ENCODE data around the gene EGR4. TPM values are rescaled to one million over a fixed set of nuclear protein-coding genes. Genes with fewer than 3 reads are reported as not detected.

The EGR4 gene
- total and polyA plus RNA-seq, 5 experiments from 2014 or later: not detected

GRCh38 chr2:73253901-73254300 lies 39.4 kb downstream of the EGR4 start:
- Mint-ChIP-seq H3K9me3 (no peaks in the 10 kb centered on the region), H3K36me3 (peaks cover 0 to 58% (median 9%) of the 10 kb centered on the region in 3 donors), H3K27ac (peak overlapping the region in 3 of 10 donors; percentile 29 to 48 (median 29)), H3K4me1 (peaks cover 6 to 13% (median 9%) of the 10 kb centered on the region in 4 donors), H3K27me3 (no peaks in the 10 kb centered on the region), H3K4me3 (no peak overlapping the region)
- no peak for ATAC-seq
- DNase-seq: no peak
- POLR2A ChIA-PET: interaction anchor here (0.6 kb wide), 1 partner anchor 925 kb away, joined by 3 read pairs; no protein-coding TSS in a partner anchor

GRCh38 chr2:73253400-73253799 lies 39.9 kb downstream of the EGR4 start:
- POLR2A ChIA-PET: interaction anchor here (0.6 kb wide), 1 partner anchor 926 kb away, joined by 3 read pairs; no protein-coding TSS in a partner anchor
- Mint-ChIP-seq H3K36me3 (peaks cover 0 to 61% (median 9%) of the 10 kb centered on the region in 3 donors), H3K4me1 (peaks cover 5 to 13% (median 9%) of the 10 kb centered on the region in 4 donors), H3K9me3 (no peaks in the 10 kb centered on the region), H3K4me3 (no peak overlapping the region), H3K27ac (peak overlapping the region in 2 of 10 donors; percentile 37 to 47), H3K27me3 (no peaks in the 10 kb centered on the region)
- no peak for DNase-seq
- no peak for ATAC-seq

GRCh38 chr2:73252238-73253027 lies 40.9 kb downstream of the EGR4 start:
- Mint-ChIP-seq H3K36me3 (peaks cover 0 to 70% (median 12%) of the 10 kb centered on the region in 3 donors), H3K27me3 (no peaks in the 10 kb centered on the region), H3K27ac (peak overlapping the region in 1 of 10 donors; percentile 53), H3K9me3 (no peaks in the 10 kb centered on the region), H3K4me1 (peaks cover under 1 to 11% (median 4%) of the 10 kb centered on the region in 4 donors), H3K4me3 (no peak overlapping the region)
- ATAC-seq: no peak
- DNase-seq: no peak
- POLR2A ChIA-PET: no interaction called here

DNA sequence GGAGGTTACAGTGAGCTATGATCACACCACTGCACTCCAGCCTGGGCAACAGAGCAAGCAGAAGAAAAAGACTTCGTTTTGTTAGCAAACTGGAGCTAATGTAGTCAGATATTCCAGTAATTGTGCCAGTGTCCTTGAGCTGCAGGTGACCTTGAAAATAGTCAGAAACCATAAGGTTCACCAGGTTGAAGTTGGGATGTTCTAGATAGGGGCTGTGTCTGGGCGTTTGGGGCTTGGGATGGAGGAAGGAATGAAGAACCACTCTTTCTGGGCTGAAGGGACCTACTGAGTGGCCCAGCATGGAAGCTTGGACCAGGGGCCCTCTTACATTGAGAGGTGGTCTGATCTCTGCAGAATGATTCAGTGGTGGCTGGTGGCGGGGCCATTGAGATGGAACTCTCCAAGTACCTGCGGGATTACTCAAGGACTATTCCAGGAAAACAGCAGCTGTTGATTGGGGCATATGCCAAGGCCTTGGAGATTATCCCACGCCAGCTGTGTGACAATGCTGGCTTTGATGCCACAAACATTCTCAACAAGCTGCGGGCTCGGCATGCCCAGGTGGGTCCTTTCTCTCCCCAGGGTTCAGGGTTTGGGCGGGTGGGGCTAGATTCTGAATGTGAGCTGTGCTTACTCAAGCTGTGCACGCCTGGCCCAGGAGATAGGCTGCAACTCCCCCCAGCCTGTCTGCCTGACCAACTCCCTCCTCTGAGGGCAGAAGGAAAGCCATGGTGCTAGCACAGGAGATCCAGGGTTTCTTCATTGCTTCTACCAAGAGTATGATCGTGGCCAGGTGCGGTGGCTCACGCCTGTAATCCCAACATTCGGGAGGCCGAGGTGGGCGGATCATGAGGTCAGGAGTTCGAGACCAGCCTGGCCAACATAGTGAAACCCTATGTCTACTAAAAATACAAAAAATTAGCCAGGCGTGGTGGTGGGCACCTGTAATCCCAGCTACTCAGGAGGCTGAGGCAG lies 42.2 kb downstream of the EGR4 start:
- DNase-seq (no peak), ATAC-seq (no peak)
- Mint-ChIP-seq H3K4me3 (no peak overlapping the region), H3K4me1 (peaks cover 0 to 13% (median 4%) of the 10 kb centered on the region in 4 donors), H3K27ac (peak overlapping the region in 3 of 10 donors; percentile 34 to 65 (median 62)), H3K27me3 (no peaks in the 10 kb centered on the region), H3K36me3 (peaks cover 0 to 83% (median 20%) of the 10 kb centered on the region in 3 donors), H3K9me3 (no peaks in the 10 kb centered on the region)
- POLR2A ChIA-PET: interaction anchor here (0.7 kb wide), 1 partner anchor 33 kb away, joined by 3 read pairs; the partner anchor contains the start of gene FBXO41

- peaks cover 0 to 15% (median 7%) of the 10 kb centered on the region in 4 donors for H3K4me1 Mint-ChIP-seq
- no peak for ATAC-seq
- peak overlapping the region in 4 of 10 donors; percentile 43 to 53 (median 48) for H3K27ac Mint-ChIP-seq
- H3K9me3 Mint-ChIP-seq: no peaks in the 10 kb centered on the region
- POLR2A ChIA-PET: no interaction called here
- peaks cover 0 to 98% (median 28%) of the 10 kb centered on the region in 3 donors for H3K36me3 Mint-ChIP-seq
- H3K4me3 Mint-ChIP-seq: no peak overlapping the region
- DNase-seq: no peak
- H3K27me3 Mint-ChIP-seq: no peaks in the 10 kb centered on the region
Measured at GRCh38 chr2:73249636-73250035, 43.7 kb downstream of the EGR4 start.

- no peak overlapping the region for H3K4me3 Mint-ChIP-seq
- no peak for DNase-seq
- H3K27ac Mint-ChIP-seq: peak overlapping the region in 7 of 10 donors; percentile 5 to 80 (median 52)
- peaks cover 0 to 20% (median 8%) of the 10 kb centered on the region in 4 donors for H3K4me1 Mint-ChIP-seq
- POLR2A ChIA-PET: no interaction called here
- ATAC-seq: no peak
- no peaks in the 10 kb centered on the region for H3K27me3 Mint-ChIP-seq
- H3K9me3 Mint-ChIP-seq: no peaks in the 10 kb centered on the region
- H3K36me3 Mint-ChIP-seq: peaks cover 0 to 97% (median 35%) of the 10 kb centered on the region in 3 donors
Measured at GRCh38 chr2:73246850-73247249, 46.5 kb downstream of the EGR4 start.

GRCh38 chr2:73244580-73244979 lies 48.8 kb downstream of the EGR4 start:
- peak overlapping the region in 2 of 10 donors; percentile 3 to 49 for H3K27ac Mint-ChIP-seq
- ATAC-seq (no peak), DNase-seq (no peak)
- H3K4me3 Mint-ChIP-seq: no peak overlapping the region
- H3K36me3 Mint-ChIP-seq: peaks cover 0 to 97% (median 28%) of the 10 kb centered on the region in 3 donors
- no peaks in the 10 kb centered on the region for H3K9me3 Mint-ChIP-seq
- peaks cover 4 to 28% (median 8%) of the 10 kb centered on the region in 4 donors for H3K4me1 Mint-ChIP-seq
- no peaks in the 10 kb centered on the region for H3K27me3 Mint-ChIP-seq
- POLR2A ChIA-PET: interaction anchor here (0.7 kb wide), 1 partner anchor 152 kb away, joined by 3 read pairs; no protein-coding TSS in a partner anchor

- Mint-ChIP-seq H3K27ac (peak overlapping the region in 3 of 10 donors; percentile 34 to 49 (median 49)), H3K36me3 (peaks cover 0 to 96% (median 26%) of the 10 kb centered on the region in 3 donors), H3K9me3 (no peaks in the 10 kb centered on the region), H3K27me3 (no peaks in the 10 kb centered on the region), H3K4me1 (peaks cover 7 to 34% (median 11%) of the 10 kb centered on the region in 4 donors), H3K4me3 (no peak overlapping the region)
- ATAC-seq (no peak), DNase-seq (no peak)
- POLR2A ChIA-PET: interaction anchor here (0.7 kb wide), 1 partner anchor 152 kb away, joined by 3 read pairs; no protein-coding TSS in a partner anchor
Measured at GRCh38 chr2:73243884-73244570, 49.3 kb downstream of the EGR4 start.

Other genes starting within 250 kb of the EGR4 start
- 10 to 100 TPM; 17.1 to 20.0 TPM for gene SFXN5, start 221.8 kb downstream of the EGR4 start, total RNA-seq
- 1 to 10 TPM; 1.7 to 3.5 (median 2.6) TPM for gene SFXN5, start 221.8 kb downstream of the EGR4 start, polyA plus RNA-seq
- gene RAB11FIP5, start 180.6 kb downstream of the EGR4 start, total RNA-seq: 10 to 100 TPM in 1 of 2 experiments, 1 to 10 TPM in 1; 7.4 to 11.3 TPM
- 1 to 10 TPM; 4.0 to 7.0 (median 4.3) TPM for gene RAB11FIP5, start 180.6 kb downstream of the EGR4 start, polyA plus RNA-seq
- not detected for gene NOTO, start 91.0 kb downstream of the EGR4 start, total RNA-seq
- gene NOTO, start 91.0 kb downstream of the EGR4 start, polyA plus RNA-seq: not detected
- gene SMYD5, start 79.3 kb downstream of the EGR4 start, total RNA-seq: 10 to 100 TPM; 51.2 to 56.3 TPM
- gene SMYD5, start 79.3 kb downstream of the EGR4 start, polyA plus RNA-seq: 10 to 100 TPM; 22.7 to 28.3 (median 25.3) TPM
- gene PRADC1, start 60.3 kb downstream of the EGR4 start, total RNA-seq: 10 to 100 TPM in 1 of 2 experiments, 1 to 10 TPM in 1; 7.8 to 10.7 TPM
- 10 to 100 TPM; 26.1 to 38.8 (median 27.6) TPM for gene PRADC1, start 60.3 kb downstream of the EGR4 start, polyA plus RNA-seq
- 100 to 1,000 TPM; 206 to 217 TPM for gene CCT7, start 59.2 kb downstream of the EGR4 start, total RNA-seq
- gene CCT7, start 59.2 kb downstream of the EGR4 start, polyA plus RNA-seq: 100 to 1,000 TPM; 294 to 306 (median 299) TPM
- gene FBXO41, start 9.1 kb downstream of the EGR4 start, total RNA-seq: 10 to 100 TPM; 26.5 to 28.0 TPM
- gene FBXO41, start 9.1 kb downstream of the EGR4 start, polyA plus RNA-seq: 1 to 10 TPM; 1.0 to 2.7 (median 1.8) TPM
- 10 to 100 TPM; 28.3 to 28.8 TPM for gene ALMS1, start 92.3 kb upstream of the EGR4 start, total RNA-seq
- gene ALMS1, start 92.3 kb upstream of the EGR4 start, polyA plus RNA-seq: 1 to 10 TPM; 1.9 to 5.1 (median 2.2) TPM

All from naive thymus-derived CD8-positive, alpha-beta T cell (primary cell).